HUES6 (cell line): Measurements from ENCODE around the gene MYEOV.

Source experiments
- H3K27ac ChIP-seq: 2 replicates; pipeline ENCODE4 v1.7.0; 2013; ENCODE audit warnings: low read depth, mild to moderate bottlenecking, low read length, inconsistent platforms
- H3K27me3 ChIP-seq: 2 replicates; pipeline ENCODE4 v1.6.1; 2013; ENCODE audit warnings: low read length; ENCODE audit not compliant: control insufficient read depth, insufficient read depth
- H3K36me3 ChIP-seq: 2 replicates; pipeline ENCODE4 v1.6.1; 2013; ENCODE audit warnings: low read length; ENCODE audit not compliant: control insufficient read depth, insufficient read depth
- H3K4me1 ChIP-seq: 2 replicates; pipeline ENCODE4 v1.6.1; 2013; ENCODE audit warnings: low read length; ENCODE audit not compliant: control insufficient read depth, insufficient read depth
- H3K4me3 ChIP-seq: 2 replicates; pipeline ENCODE4 v1.5.1; 2013; ENCODE audit warnings: low read depth, low read length
- H3K9ac ChIP-seq: one replicate; pipeline ENCODE4 v1.6.1; 2013; ENCODE audit warnings: mild to moderate bottlenecking, low read length
- H3K9me3 ChIP-seq: 2 replicates; pipeline ENCODE4 v1.6.1; 2013; ENCODE audit warnings: low read depth, low read length; ENCODE audit not compliant: control insufficient read depth, insufficient read depth

Gene MYEOV

DNA sequence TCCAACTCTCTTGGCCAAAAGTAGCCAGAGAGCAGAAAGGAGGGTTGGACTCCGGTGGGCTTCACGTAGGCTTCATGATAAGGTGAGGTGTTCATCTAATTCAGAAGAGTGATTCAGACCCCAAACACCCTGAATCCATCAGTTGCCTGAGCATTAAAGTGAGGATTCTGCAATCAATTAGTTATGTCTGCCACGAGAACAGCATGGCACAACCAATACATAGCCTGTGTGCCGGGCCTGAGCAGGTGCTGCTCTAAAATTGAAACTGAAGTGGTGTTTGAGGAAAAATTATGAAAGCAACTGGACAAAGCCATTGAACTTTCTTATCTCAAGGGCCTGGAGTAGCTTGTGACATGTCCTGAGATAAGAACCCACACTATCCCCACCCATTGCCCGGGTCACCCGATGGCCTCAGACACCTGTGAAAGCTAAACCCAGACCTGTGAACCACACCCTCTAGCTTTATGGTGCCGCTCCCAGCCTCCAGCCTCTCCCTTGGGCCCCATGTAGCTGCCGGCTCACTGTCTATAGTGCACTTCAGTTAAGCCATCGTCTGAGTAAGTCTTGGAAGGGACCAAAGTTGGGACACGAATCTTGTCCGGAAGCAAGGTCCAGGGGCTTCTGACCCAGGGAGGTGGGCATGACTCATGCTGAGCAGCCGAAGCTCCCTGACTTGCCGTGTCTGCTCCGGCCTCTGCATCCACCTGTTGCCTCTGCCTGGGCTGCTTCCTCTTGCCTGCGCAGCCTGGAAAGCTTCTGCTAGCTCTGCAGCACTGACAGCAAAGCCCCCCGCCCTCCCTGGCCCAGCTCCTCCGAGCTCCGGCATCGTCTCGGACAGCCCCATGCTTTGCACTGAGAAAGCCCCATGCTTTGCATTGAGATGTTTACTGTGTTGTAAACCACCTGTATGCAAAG is 5.7 kb upstream of the MYEOV start:
- Histone ChIP-seq H3K27me3 (no peaks in the 10 kb centered on the region), H3K9ac (no peak overlapping the region), H3K27ac (no peak overlapping the region), H3K36me3 (no peaks in the 10 kb centered on the region), H3K4me1 (peaks cover 20% of the 10 kb centered on the region; the same call in 1 of the 2 replicates), H3K9me3 (peaks cover 7% of the 10 kb centered on the region; the same call in 1 of the 2 replicates), H3K4me3 (no peak overlapping the region)

DNA sequence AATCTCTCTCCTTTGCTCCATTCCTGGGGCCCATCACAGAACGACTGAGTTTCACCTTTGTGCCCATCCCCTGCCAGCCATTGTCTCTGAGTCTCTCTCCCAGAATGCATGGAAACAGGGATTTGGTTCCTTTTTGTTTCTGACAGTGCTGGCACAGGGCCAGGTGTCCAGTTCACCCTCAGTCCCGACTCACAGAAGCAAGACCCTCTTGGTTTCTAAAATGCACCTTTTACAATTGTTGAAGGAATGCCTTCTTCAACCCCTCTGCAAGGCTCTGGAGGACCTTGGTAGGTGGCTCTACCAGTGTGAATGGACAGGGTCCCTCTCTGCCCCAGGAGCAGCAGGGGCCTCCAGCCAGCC is 5.1 kb upstream of the MYEOV start:
- no peak overlapping the region for H3K27ac ChIP-seq
- H3K9me3 ChIP-seq = peaks cover 7% of the 10 kb centered on the region; the same call in 1 of the 2 replicates
- no peaks in the 10 kb centered on the region for H3K27me3 ChIP-seq
- peaks cover 26% of the 10 kb centered on the region; the same call in 1 of the 2 replicates for H3K4me1 ChIP-seq
- no peak overlapping the region for H3K9ac ChIP-seq
- H3K4me3 ChIP-seq = no peak overlapping the region
- H3K36me3 ChIP-seq = no peaks in the 10 kb centered on the region

DNA sequence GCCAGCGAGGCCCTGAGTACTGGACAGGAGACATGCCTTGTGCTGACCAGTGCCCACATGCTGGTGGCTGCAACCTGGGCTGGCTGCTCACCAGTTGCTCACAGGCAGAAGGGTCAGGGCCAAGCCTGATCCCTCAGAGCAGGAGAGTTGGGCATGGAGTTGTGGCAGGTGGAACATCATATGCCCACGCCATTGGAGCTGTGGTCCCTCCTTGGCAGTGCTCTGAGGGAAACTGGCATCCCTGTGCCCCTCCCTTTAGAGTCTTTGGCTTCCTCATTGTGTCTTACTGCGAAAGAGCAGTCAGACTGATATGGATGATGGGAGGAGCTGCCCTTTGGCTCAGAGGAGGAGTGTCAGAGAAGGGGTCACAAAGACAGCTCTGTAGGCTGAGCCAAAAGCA is 3.1 kb upstream of the MYEOV start:
- H3K27ac ChIP-seq = no peak overlapping the region
- H3K4me1 ChIP-seq = peaks cover 29% of the 10 kb centered on the region
- H3K4me3 ChIP-seq = no peak overlapping the region
- H3K9me3 ChIP-seq = peaks cover 7% of the 10 kb centered on the region; the same call in 1 of the 2 replicates
- H3K27me3 ChIP-seq = no peaks in the 10 kb centered on the region
- H3K36me3 ChIP-seq = no peaks in the 10 kb centered on the region
- H3K9ac ChIP-seq = no peak overlapping the region

DNA sequence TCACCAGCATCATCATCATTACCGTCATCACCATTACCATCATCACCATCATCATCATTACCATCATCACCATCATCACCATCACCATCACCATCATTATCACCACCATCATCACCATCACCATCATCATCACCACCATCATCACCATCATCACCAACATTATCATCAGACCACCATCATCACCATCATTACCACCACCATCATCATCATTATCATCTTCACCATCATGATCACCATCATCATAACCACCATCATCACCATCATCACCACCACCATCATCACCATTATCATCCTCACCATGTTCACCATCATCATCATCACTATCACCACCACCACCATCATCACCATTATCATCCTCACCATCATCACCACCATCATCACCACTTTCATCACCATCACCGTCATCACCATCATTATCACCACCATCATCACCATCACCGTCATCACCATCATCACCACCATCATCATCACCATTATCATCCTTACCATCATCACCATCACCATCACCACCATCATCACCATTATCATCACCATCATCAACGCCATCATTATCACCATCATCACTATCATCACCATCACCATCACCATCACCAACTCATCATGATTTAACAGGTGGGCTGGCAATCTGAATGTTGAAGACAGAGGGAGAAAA is 2.4 kb upstream of the MYEOV start:
- Histone ChIP-seq H3K9me3 (peaks cover 7% of the 10 kb centered on the region; the same call in 1 of the 2 replicates), H3K27me3 (no peaks in the 10 kb centered on the region), H3K4me3 (no peak overlapping the region), H3K36me3 (no peaks in the 10 kb centered on the region), H3K27ac (no peak overlapping the region), H3K4me1 (peaks cover 24% of the 10 kb centered on the region), H3K9ac (no peak overlapping the region)

DNA sequence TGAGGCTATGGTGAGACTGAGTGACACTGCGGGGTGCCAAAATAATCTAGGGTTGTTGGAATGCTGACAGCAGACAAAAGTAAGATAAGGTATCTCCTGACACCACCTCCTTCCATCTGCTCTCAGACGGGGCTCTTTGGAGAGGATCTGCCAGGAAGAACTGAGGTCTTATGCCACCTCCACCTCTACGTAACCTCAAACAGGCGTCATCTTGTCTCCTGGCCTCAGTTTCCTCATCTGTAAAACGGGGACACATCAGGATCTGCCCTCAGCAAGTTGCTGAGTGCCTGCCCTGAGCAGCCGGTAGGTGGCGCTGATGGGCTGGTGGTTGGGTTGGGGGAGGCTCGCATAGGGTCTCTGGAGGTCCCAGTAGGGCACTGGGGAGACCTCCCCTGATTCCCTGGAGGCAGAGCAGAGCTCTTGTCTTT is 1.7 kb upstream of the MYEOV start:
- Histone ChIP-seq H3K9ac (no peak overlapping the region), H3K4me1 (peaks cover 18% of the 10 kb centered on the region), H3K27ac (no peak overlapping the region), H3K9me3 (peaks cover 7% of the 10 kb centered on the region; the same call in 1 of the 2 replicates), H3K27me3 (no peaks in the 10 kb centered on the region), H3K36me3 (no peaks in the 10 kb centered on the region), H3K4me3 (no peak overlapping the region)

GRCh38 chr11:69293087-69293486 is 868 bp upstream of the MYEOV start:
- H3K4me3 ChIP-seq = no peak overlapping the region
- peaks cover 19% of the 10 kb centered on the region for H3K4me1 ChIP-seq
- no peak overlapping the region for H3K9ac ChIP-seq
- no peaks in the 10 kb centered on the region for H3K36me3 ChIP-seq
- peaks cover 7% of the 10 kb centered on the region; the same call in 1 of the 2 replicates for H3K9me3 ChIP-seq
- no peak overlapping the region for H3K27ac ChIP-seq
- H3K27me3 ChIP-seq = no peaks in the 10 kb centered on the region

DNA sequence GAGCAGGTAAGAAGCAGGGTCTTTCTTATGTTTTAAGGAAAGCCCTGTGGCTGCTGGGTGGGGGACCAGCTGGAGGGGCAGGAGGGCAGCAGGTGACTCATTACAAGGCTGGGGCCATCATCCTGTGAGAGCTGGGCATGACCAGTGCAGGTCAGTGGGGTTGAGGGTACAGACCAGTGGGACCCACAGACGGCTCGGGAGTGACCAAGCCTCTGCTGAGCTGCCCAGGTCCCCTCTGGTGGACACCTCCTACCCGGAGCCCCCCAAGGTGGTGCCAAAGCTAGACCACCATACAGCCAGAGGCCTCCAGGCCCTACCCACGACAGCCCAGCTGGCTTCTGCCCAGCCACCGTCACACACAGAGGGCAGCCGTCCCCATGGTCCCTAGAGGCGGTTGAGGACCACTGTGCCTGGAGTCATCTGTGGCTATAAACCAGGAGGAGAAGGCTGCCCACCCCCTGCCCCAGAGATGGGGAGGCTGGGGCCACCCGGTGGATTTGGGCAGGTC is 670 bp downstream of the MYEOV start:
- no peaks in the 10 kb centered on the region for H3K27me3 ChIP-seq
- H3K4me3 ChIP-seq = no peak overlapping the region
- H3K9ac ChIP-seq = no peak overlapping the region
- no peak overlapping the region for H3K27ac ChIP-seq
- no peaks in the 10 kb centered on the region for H3K36me3 ChIP-seq
- H3K9me3 ChIP-seq = peaks cover 7% of the 10 kb centered on the region; the same call in 1 of the 2 replicates
- H3K4me1 ChIP-seq = peaks cover 28% of the 10 kb centered on the region

DNA sequence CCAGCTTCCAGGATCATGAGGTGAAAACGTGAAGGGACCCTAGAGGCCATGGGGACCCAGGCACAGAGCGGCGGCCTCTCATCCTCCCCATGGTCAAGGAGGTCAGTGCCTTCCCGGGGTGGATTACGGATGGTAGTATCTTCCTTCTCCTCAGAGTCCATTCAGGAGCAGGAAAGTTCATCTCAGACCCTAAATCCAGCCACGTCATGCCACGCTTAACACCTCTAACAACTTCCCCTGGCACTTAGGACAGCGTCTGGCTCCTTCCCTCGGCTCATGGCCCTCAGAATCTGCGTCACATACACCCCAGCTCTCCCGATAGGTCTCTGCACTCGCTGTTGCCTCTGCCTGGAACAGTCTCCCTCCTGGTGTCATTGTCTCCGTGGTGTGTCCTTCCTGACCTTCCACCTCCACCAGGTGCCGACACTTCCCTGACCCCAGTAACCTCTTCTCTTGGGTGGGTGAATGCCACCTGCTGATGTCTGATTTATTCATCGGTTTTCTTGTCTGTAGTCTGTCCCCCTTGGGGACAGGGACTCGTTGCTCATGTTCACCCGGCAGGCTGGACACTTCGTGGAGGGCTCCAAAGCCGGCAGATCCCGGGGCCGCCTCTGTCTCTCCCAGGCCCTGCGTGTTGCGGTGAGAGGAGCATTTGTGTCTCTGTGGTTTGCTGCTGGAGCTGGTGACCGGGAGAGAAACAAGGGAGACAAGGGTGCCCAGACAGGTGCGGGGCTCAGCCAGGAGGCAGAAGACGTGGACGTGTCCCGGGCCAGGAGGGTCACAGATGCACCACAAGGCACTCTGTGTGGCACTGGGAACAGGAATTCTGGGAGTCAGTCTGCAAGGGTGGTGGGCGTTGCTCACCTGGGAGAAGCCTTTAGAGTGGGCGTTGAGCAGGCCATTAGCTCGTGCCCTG is 1.4 kb downstream of the MYEOV start:
- Histone ChIP-seq H3K36me3 (no peaks in the 10 kb centered on the region), H3K27ac (no peak overlapping the region), H3K4me3 (no peak overlapping the region), H3K9me3 (peaks cover 7% of the 10 kb centered on the region; the same call in 1 of the 2 replicates), H3K27me3 (no peaks in the 10 kb centered on the region), H3K9ac (no peak overlapping the region), H3K4me1 (peaks cover 35% of the 10 kb centered on the region)

DNA sequence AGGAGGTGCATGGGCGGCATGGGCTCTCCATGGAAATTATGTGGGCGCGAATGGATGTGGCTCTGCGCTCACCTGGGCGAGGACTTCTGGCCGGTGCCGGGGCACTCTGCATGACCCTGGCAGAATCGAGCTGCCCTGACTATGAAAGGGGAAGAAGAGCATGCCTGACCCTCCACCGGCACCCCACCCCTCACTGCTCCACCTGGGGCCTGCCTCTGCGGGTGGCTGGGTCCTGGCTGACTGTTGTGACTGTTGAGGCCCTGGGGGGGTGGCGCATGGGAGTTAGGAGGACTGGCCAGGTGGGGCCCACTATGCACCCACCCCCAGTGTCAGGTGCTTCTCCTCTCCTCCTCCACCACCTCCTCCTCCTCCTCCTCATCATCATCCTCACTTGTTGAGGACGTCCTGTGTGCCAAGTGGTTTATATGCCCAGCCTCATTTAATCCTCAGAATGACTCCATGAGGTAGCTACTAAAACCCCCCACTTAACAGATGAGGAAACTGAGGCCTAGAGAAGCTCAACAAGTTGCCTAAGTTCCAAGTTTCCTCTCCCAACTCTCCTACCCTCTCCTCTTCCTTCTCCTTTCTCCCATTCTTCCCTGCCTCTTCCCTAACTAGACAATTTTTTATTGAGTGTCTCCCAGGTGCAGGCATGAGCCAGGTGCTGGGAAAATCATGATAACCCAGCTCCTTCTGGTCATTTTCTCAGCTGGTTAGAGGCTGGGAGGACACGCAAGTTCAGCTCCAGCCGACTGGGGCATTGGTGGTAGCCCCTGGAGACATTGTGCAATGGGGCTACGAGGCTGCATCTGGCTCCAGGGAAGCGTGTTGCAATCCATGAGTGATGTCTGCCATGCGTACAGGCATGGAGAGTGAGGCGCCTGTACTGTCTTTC is 2.3 kb downstream of the MYEOV start:
- Histone ChIP-seq H3K27me3 (no peaks in the 10 kb centered on the region), H3K27ac (no peak overlapping the region), H3K4me1 (peaks cover 35% of the 10 kb centered on the region), H3K36me3 (no peaks in the 10 kb centered on the region), H3K9me3 (peaks cover 6% of the 10 kb centered on the region; the same call in 1 of the 2 replicates), H3K9ac (no peak overlapping the region), H3K4me3 (no peak overlapping the region)
